Ishikawa (cell line): ENCODE measurements around the gene CDH23.

Experiments used
- CEBPB ChIP-seq: IDR thresholded peaks from 2 replicates; pipeline ENCODE4 v1.6.1; 2012
- CREB1 ChIP-seq: IDR thresholded peaks from 2 replicates; pipeline ENCODE4 v1.6.1; 2012; ENCODE audit warnings: low read depth
- EGR1 ChIP-seq: IDR thresholded peaks from 2 replicates; pipeline ENCODE4 v1.6.1; 2012
- EP300 ChIP-seq: IDR thresholded peaks from 2 replicates; pipeline ENCODE4 v1.6.1; 2012; ENCODE audit warnings: borderline replicate concordance
- FOXM1 ChIP-seq: IDR thresholded peaks from 2 replicates; pipeline ENCODE4 v1.6.1; 2012; ENCODE audit warnings: low read depth, borderline replicate concordance
- NFIC ChIP-seq: IDR thresholded peaks from 2 replicates; pipeline ENCODE4 v1.6.1; 2012
- RAD21 ChIP-seq: IDR thresholded peaks from 2 replicates; pipeline ENCODE4 v1.6.1; 2012; ENCODE audit warnings: low read depth
- TAF1 ChIP-seq: IDR thresholded peaks from 2 replicates; pipeline ENCODE4 v1.6.1; 2012; ENCODE audit warnings: low read depth, mild to moderate bottlenecking
- TCF12 ChIP-seq: IDR thresholded peaks from 2 replicates; pipeline ENCODE4 v1.6.1; 2012; ENCODE audit warnings: low read depth
- TEAD4 ChIP-seq: IDR thresholded peaks from 2 replicates; pipeline ENCODE4 v1.6.1; 2012
- YY1 ChIP-seq: IDR thresholded peaks from 2 replicates; pipeline ENCODE4 v1.6.1; 2012; ENCODE audit warnings: low read depth
- ZBTB7A ChIP-seq: IDR thresholded peaks from 2 replicates; pipeline ENCODE4 v1.6.1; 2012; ENCODE audit warnings: low read depth
- TF ChIP-seq, protein P1 (sequence below): IDR thresholded peaks from 2 replicates; pipeline ENCODE4 v1.6.1; 2012
- TF ChIP-seq, protein P2 (sequence below): IDR thresholded peaks from 2 replicates; pipeline ENCODE4 v1.6.1; 2012
- TF ChIP-seq, protein P3 (sequence below): IDR thresholded peaks from 2 replicates; pipeline ENCODE4 v1.6.1; 2012; ENCODE audit warnings: low read depth, mild to moderate bottlenecking

CDH23 gene

DNA sequence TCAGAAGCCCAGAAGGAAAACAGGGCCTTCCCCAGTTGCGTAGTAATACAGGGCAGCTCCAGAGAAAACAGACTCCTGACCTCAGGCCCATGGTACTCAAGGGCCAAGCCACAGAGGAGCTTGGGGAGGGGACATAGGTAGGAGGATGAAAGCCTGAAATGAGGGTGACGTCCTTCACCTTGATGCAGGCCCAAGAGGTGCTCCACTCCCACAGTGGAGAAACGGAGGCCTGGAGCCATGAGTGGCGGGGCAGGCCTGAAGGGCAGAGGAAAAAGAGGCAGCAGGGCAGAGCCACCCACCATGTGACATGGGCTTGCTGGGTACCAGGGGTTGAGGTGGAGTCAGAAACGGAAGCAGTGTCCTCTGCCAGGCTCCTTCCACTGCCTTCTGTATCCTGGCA, 239.9 kb downstream of the CDH23 start:
- TF ChIP-seq ZBTB7A (no peak), TEAD4 (no peak), NFIC (no peak), EP300 (no peak), YY1 (no peak)
- TF ChIP-seq, protein P1, sequence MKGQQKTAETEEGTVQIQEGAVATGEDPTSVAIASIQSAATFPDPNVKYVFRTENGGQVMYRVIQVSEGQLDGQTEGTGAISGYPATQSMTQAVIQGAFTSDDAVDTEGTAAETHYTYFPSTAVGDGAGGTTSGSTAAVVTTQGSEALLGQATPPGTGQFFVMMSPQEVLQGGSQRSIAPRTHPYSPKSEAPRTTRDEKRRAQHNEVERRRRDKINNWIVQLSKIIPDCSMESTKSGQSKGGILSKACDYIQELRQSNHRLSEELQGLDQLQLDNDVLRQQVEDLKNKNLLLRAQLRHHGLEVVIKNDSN, result no peak
- TF ChIP-seq, protein P2, sequence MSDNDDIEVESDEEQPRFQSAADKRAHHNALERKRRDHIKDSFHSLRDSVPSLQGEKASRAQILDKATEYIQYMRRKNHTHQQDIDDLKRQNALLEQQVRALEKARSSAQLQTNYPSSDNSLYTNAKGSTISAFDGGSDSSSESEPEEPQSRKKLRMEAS, result no peak

DNA sequence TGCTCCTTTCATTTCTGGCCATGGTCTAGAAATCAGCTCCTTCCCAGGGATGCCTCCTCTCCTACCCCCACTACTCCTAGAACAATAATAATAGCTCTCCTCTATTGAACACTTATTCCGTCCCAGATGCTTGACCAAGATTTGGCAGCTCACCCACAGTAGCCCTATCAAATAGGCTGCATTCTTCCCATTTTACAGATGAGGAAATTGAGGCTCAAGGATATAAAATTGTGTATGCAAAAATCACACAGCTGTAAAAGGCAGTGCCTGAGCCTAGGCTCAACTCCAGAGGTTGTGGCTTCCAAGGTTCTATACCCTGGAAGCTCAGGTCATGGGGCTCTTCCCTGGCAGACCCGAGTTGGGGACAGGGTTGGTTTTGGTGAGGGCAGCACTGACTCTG, 240.6 kb downstream of the CDH23 start:
- TF ChIP-seq TCF12, result no peak
- TF ChIP-seq, protein P1, result no peak

DNA sequence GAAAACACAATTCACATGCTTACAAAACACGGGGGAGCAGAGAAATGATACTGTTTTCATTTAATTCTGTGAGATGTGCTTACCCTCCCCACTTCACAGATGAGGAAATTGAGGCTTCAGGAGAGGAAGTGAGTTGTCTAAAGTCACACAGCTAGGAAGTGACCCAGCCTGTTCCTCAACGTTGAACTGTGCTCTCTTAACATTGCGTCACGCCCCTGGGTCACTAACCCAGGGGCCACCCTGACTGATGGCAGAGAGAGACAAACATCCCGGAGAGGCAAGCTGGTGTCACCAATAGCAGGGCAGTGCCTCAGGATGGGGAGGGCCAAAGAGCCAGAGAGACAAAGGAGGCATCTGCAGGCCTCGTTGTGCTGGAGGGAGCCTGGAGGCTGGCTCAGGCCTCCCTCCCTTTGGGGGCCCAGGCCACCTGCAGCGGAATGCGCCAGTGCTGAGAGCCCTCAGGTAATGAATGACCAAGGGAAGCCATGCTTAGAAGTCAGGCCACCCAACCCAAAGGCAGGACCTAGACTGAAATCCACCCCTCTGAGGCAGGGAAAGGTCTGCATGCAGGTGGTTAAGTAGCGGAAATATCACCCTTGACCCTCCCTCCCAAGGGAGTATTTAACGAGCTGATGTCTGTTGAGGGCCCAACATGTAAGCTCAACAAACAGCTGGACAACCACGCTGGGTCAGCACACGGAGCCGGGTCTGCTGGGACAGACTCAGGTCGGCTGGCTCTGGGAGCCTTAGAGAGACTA, 241.5 kb downstream of the CDH23 start:
- TF ChIP-seq TAF1, result no peak
- TF ChIP-seq, protein P2, result no peak
- no peak for TF ChIP-seq TCF12
- no peak for TF ChIP-seq TEAD4
- no peak for TF ChIP-seq NFIC
- TF ChIP-seq FOXM1, result no peak
- TF ChIP-seq, protein P1, result no peak
- TF ChIP-seq CREB1, result no peak
- TF ChIP-seq, protein P3, sequence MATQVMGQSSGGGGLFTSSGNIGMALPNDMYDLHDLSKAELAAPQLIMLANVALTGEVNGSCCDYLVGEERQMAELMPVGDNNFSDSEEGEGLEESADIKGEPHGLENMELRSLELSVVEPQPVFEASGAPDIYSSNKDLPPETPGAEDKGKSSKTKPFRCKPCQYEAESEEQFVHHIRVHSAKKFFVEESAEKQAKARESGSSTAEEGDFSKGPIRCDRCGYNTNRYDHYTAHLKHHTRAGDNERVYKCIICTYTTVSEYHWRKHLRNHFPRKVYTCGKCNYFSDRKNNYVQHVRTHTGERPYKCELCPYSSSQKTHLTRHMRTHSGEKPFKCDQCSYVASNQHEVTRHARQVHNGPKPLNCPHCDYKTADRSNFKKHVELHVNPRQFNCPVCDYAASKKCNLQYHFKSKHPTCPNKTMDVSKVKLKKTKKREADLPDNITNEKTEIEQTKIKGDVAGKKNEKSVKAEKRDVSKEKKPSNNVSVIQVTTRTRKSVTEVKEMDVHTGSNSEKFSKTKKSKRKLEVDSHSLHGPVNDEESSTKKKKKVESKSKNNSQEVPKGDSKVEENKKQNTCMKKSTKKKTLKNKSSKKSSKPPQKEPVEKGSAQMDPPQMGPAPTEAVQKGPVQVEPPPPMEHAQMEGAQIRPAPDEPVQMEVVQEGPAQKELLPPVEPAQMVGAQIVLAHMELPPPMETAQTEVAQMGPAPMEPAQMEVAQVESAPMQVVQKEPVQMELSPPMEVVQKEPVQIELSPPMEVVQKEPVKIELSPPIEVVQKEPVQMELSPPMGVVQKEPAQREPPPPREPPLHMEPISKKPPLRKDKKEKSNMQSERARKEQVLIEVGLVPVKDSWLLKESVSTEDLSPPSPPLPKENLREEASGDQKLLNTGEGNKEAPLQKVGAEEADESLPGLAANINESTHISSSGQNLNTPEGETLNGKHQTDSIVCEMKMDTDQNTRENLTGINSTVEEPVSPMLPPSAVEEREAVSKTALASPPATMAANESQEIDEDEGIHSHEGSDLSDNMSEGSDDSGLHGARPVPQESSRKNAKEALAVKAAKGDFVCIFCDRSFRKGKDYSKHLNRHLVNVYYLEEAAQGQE, result no peak
- TF ChIP-seq CEBPB, result no peak

DNA sequence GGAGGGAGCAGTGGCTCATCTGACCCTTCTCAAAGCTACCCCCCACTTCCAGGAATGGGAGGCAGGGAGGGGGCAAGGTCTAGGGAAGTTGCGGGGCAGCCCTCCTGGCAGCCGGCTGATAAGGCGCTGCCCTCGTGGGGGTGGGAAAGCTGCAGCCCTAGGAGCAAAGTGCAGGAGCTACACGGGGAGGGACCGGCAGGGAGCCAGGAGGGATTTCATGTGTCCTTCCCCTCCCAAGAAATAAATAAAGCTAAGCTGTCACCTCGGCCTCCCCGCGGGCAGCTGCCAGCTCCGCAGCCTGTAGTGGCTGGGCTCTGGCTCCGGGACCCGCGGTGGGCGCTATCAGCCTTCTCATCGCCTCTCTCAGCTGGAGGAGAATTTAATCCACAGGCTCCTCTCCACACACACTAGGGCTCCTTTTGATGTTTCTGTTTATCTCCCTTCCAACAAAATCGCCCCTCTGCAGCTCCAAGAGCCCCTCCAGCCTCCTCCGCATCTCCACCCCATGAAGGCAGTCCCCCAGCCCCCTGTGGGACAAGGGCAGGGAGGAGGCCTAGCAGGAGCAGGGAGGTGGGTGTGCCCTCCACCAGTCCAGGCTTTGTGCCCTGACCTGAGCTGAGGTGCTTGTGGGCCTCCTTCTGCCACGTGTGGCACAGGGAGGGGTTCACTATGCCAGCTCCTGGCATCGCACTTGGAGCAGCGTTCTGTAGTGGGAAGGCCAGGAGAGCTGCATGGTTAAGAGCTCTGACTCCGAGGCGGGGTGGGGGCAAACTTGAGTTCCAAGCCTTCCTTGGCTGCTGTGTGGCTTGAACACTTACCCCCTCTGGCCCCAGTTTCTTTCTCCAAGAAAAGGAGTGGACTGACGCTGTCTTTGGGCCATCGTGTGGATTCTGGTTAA, 242.4 kb downstream of the CDH23 start:
- no peak for TF ChIP-seq CEBPB

DNA sequence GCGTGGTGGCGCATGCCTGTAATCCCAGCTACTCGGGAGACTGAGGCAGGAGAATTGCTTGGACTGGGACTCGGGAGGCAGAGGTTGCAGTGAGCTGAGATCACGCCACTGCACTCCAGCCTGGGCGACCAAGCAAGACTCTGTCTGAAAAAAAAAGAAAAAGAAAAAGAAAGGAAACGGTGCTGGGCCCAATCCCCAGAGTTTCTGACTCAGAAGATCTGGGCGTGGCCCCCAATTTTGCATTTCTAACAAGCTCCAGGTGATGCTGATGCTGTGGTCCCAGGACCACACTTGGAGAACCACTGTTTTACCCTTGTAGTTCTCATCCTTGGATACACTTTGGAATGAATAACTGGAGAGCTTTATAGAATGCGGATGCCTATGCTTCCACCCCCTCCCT, 243.9 kb downstream of the CDH23 start:
- TF ChIP-seq, protein P2, result no peak
- TF ChIP-seq ZBTB7A (no peak), RAD21 (no peak), EGR1 (no peak), TCF12 (no peak), FOXM1 (no peak), TEAD4 (no peak), YY1 (no peak)
- TF ChIP-seq, protein P3, result no peak

DNA sequence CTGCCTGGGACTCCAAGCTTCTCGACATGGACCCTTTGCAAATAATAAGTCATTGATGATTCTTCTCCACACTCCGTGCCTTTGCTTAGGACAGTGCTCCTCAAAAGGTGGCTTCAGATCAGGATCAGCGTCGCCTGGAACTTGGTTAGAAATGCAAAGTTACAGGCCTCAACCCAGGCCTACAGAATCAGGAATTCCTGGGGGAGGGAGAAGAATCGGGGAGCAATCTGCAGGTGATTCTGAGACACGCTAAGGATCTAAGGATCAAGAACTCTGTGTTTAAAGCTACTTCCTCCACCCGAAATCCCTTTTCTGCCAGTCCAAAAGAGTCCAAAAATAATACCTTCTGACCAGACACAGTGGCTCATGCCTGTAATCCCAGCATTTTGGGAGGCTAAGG, 244.7 kb downstream of the CDH23 start:
- TF ChIP-seq NFIC, result no peak
- TF ChIP-seq YY1, result no peak
- no peak for TF ChIP-seq EP300
- TF ChIP-seq EGR1, result no peak
- no peak for TF ChIP-seq RAD21
- TF ChIP-seq CEBPB, result no peak
- no peak for TF ChIP-seq TCF12
- TF ChIP-seq, protein P2, result no peak
- no peak for TF ChIP-seq CREB1
- TF ChIP-seq, protein P1, result no peak
- TF ChIP-seq, protein P3, result no peak
- TF ChIP-seq FOXM1, result no peak
- no peak for TF ChIP-seq TEAD4
- no peak for TF ChIP-seq TAF1
- TF ChIP-seq ZBTB7A, result no peak
